ENCODE data around the gene SEC24D. TPM values are rescaled to one million over a fixed set of nuclear protein-coding genes. Genes with fewer than 3 reads are reported as not detected.

SEC24D gene
- total and polyA plus RNA-seq, 2 donors (not counting 3 experiments of a cell fraction or from before 2014, with no cell fraction given), result 81.5 to 127 TPM

- Histone ChIP-seq H3K79me2 (ENCODE audit: control insufficient read depth, insufficient read depth, low read length) (no peaks in the 10 kb centered on the region), H3K9me1 (replicated peaks; ENCODE audit: control insufficient read depth, extremely low read depth, insufficient read depth, low read length) (no peaks in the 10 kb centered on the region), H3K4me1 (ENCODE audit: control insufficient read depth, extremely low read depth, insufficient read depth, low read length) (peaks cover 28% of the 10 kb centered on the region), H3K4me2 (ENCODE audit: insufficient read depth, low read length) (no peak overlapping the region), H3K9ac (replicated peaks; ENCODE audit: extremely low read depth, insufficient read depth, low read length) (no peak overlapping the region), H4K20me1 (replicated peaks; ENCODE audit: control insufficient read depth, extremely low read depth, insufficient read depth, low read length) (no peaks in the 10 kb centered on the region), H3K9me3 (replicated peaks; ENCODE audit: control insufficient read depth, insufficient read depth, low read length) (no peaks in the 10 kb centered on the region), H3K4me3 (replicated peaks in 1 of 3; ENCODE audit: insufficient read depth in 1 of 3, low read depth in 1 of 3, low read length in 3 of 3) (no peak overlapping the region), H3K27ac (ENCODE audit: insufficient read depth, low read depth, low read length) (no peak overlapping the region), H3K36me3 (ENCODE audit: control insufficient read depth in 2 of 2, extremely low read depth in 1 of 2, insufficient read depth in 2 of 2, low read length in 2 of 2) (peaks cover 9 to 29% of the 10 kb centered on the region in 2 experiments), H2AFZ (ENCODE audit: low read depth, low read length) (no peak overlapping the region), H3K27me3 (ENCODE audit: control insufficient read depth in 2 of 2, insufficient read depth in 2 of 2, low read length in 2 of 2) (no peaks in the 10 kb centered on the region)
- intact Hi-C loops (cut with micrococcal nuclease), result no loop called here
- dilution Hi-C loops (cut with MboI; ENCODE audit: extremely low pct_ligation_motif_present, low sequenced_read_pairs), result no loop called here
- no TSS peak for BruUV-seq (replicated peaks)
- no peak for FAIRE-seq
- CTCF ChIA-PET, result no interaction called here
- TF ChIP-seq MYC (IDR thresholded peaks at IDR 0.05; ENCODE audit: low read depth, low read length), result no peak
- TF ChIP-seq, protein P1, sequence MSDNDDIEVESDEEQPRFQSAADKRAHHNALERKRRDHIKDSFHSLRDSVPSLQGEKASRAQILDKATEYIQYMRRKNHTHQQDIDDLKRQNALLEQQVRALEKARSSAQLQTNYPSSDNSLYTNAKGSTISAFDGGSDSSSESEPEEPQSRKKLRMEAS (IDR thresholded peaks at IDR 0.05; ENCODE audit: insufficient read depth, insufficient read length), result no peak
- no peak for TF ChIP-seq JUN (IDR thresholded peaks at IDR 0.05; ENCODE audit: borderline replicate concordance, insufficient read depth, insufficient read length, low read depth)
- TF ChIP-seq GATA2 (IDR thresholded peaks at IDR 0.05; ENCODE audit: insufficient read depth, insufficient read length, low read depth, low read length), result no peak
- no peak for TF ChIP-seq POLR2AphosphoS5 (IDR thresholded peaks at IDR 0.05; ENCODE audit: insufficient read depth, low read depth, low read length)
- TF ChIP-seq, protein P2, sequence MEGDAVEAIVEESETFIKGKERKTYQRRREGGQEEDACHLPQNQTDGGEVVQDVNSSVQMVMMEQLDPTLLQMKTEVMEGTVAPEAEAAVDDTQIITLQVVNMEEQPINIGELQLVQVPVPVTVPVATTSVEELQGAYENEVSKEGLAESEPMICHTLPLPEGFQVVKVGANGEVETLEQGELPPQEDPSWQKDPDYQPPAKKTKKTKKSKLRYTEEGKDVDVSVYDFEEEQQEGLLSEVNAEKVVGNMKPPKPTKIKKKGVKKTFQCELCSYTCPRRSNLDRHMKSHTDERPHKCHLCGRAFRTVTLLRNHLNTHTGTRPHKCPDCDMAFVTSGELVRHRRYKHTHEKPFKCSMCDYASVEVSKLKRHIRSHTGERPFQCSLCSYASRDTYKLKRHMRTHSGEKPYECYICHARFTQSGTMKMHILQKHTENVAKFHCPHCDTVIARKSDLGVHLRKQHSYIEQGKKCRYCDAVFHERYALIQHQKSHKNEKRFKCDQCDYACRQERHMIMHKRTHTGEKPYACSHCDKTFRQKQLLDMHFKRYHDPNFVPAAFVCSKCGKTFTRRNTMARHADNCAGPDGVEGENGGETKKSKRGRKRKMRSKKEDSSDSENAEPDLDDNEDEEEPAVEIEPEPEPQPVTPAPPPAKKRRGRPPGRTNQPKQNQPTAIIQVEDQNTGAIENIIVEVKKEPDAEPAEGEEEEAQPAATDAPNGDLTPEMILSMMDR (IDR thresholded peaks at IDR 0.05; ENCODE audit: extremely low read depth in 1 of 2, insufficient read depth in 1 of 2, low read depth in 1 of 2, low read length in 2 of 2), result no peak
- TF ChIP-seq FOS (IDR thresholded peaks at IDR 0.05; ENCODE audit: borderline replicate concordance, insufficient read depth, low read length), result no peak
- TF ChIP-seq EZH2 (IDR thresholded peaks at IDR 0.05; ENCODE audit: borderline replicate concordance, low read depth, low read length, severe bottlenecking), result no peak
- TF ChIP-seq POLR2A (IDR thresholded peaks at IDR 0.05; ENCODE audit: low read depth, low read length), result no peak
- DNase-seq (ENCODE audit: low read depth, low spot score), result no peak
- POLR2A ChIA-PET, result no interaction called here
Measured at GRCh38 chr4:118749347-118749988, 86.5 kb downstream of the SEC24D start.
